ENCODE measurements around the gene GEMIN7.

Gene GEMIN7

GRCh38 chr19:45063851-45064801 lies 14.9 kb upstream of the GEMIN7 start:
- DNase-seq = no peak

GRCh38 chr19:45066921-45067661 lies 12.0 kb upstream of the GEMIN7 start:
- no peak for DNase-seq

- DNase-seq = no peak
Measured at GRCh38 chr19:45068041-45068440, 11.0 kb upstream of the GEMIN7 start.

- DNase-seq = no peak
Measured at GRCh38 chr19:45069056-45069455, 10.0 kb upstream of the GEMIN7 start.

- no peak for DNase-seq
Measured at GRCh38 chr19:45070214-45070613, 8.8 kb upstream of the GEMIN7 start.

GRCh38 chr19:45070861-45071544 lies 8.1 kb upstream of the GEMIN7 start:
- DNase-seq = no peak

- DNase-seq = no peak
Measured at GRCh38 chr19:45071545-45071938, 7.5 kb upstream of the GEMIN7 start.

- no peak for DNase-seq
Measured at GRCh38 chr19:45071969-45072790, 6.9 kb upstream of the GEMIN7 start.

- no peak for DNase-seq
Measured at GRCh38 chr19:45074744-45075300, 4.2 kb upstream of the GEMIN7 start.

GRCh38 chr19:45075301-45076028 lies 3.6 kb upstream of the GEMIN7 start:
- peak; percentile 41 for DNase-seq

- DNase-seq = peak; percentile 46
Measured at GRCh38 chr19:45076029-45076850, 2.8 kb upstream of the GEMIN7 start, which contains the start of gene ZNF296. Gene ZNF296, minus strand, starts transcription at chr19:45076478. Its CDS starts 105 bp downstream, at chr19:45076373.

- DNase-seq = no peak
Measured at GRCh38 chr19:45076851-45077730, 2.0 kb upstream of the GEMIN7 start.

GRCh38 chr19:45078390-45079062 lies 534 bp upstream of the GEMIN7 start:
- DNase-seq = no peak

- DNase-seq = no peak
Measured at GRCh38 chr19:45079911-45080370, 881 bp downstream of the GEMIN7 start.

- DNase-seq = no peak
Measured at GRCh38 chr19:45082170-45082569, 3.1 kb downstream of the GEMIN7 start.

- DNase-seq = no peak
Measured at GRCh38 chr19:45086480-45086879, 7.4 kb downstream of the GEMIN7 start.

- no peak for DNase-seq
Measured at GRCh38 chr19:45087531-45087930, 8.5 kb downstream of the GEMIN7 start.

GRCh38 chr19:45090034-45090433 lies 11.0 kb downstream of the GEMIN7 start:
- DNase-seq = no peak

GRCh38 chr19:45090606-45091005 lies 11.5 kb downstream of the GEMIN7 start:
- no peak for DNase-seq

All from NCI-H446 treated with DMSO at 0.1 percent for 48 hours (cell line).